ENCODE data around the gene CTDSPL. TPM values are rescaled to one million over a fixed set of nuclear protein-coding genes. Genes with fewer than 3 reads are reported as not detected.
A peak's percentile ranks its signal among the peaks of the same experiment; 100 is the strongest.

CTDSPL gene
- total and polyA plus RNA-seq, 4 donors = 8.4 to 17.2 (median 14.2) TPM

DNA sequence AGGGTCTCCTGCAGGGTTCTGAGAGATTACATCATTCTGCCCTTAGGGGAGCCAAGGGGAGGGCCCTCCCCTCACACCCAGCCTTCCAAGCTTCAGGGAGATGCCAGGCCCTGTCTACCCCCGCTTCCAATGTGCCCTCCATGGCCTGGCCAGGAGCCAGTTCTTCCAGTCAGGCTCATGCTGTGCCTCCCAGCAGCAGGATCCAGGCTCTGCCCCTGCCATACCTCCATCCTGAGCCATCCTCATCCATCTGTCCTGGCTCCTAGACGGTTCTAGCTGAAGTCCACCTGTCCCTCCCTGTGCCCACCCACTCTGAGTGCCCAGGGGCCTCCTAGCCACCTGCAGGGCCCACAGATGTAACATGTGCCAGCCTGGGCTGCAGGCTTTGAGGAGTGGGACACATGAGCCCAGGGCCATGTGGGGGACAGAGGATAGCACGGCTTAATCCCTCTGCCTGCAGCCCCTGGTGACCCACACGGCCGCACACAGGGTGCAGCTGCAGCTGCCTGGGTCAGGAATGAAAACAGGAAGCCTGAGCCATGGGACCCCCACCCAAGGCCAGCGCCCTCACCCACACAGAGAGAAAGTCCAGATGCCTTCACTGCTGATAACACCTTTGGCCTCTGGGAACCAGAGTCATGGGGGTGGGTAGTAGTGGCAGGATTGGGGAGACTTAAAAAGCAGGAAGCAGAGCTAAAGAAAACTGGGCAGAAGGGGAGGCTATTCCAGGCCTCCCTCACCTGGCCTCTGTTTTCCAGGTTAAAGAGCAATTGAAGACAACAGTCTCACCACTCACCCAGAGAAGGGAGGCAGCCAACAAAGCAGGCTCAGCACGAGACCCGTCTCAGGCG is 156.0 kb downstream of the CTDSPL start (continued):
- TF ChIP-seq CTCF (IDR thresholded peaks at IDR 0.05; ENCODE audit: low read depth, low read length, missing input control) (no peak), HNF4G (IDR thresholded peaks at IDR 0.05) (no peak), ATF3 (IDR thresholded peaks at IDR 0.05) (no peak), MAX (IDR thresholded peaks at IDR 0.05) (no peak), RAD21 (IDR thresholded peaks at IDR 0.05) (no peak), TAF1 (conservative IDR thresholded peaks at IDR 0.05) (no peak), SP1 (IDR thresholded peaks at IDR 0.05) (no peak), EGR1 (IDR thresholded peaks at IDR 0.05; ENCODE audit: low read depth in 2 of 2) (no peak), FOXA2 (IDR thresholded peaks at IDR 0.05) (no peak)

GRCh38 chr3:38018296-38019266 is 156.9 kb downstream of the CTDSPL start:
- peaks cover 4 to 19% (median 13%) of the 10 kb centered on the region in 4 donors for H3K36me3 ChIP-seq (ENCODE audit: control insufficient read depth in 4 of 4, insufficient read depth in 3 of 4, low read depth in 1 of 4, low read length in 3 of 4)
- H3K9me3 ChIP-seq (ENCODE audit: control insufficient read depth in 4 of 4, low read length in 3 of 4) = peaks cover 0 to 2% (median 0%) of the 10 kb centered on the region in 4 donors
- peaks cover 0 to 11% (median 4%) of the 10 kb centered on the region in 4 donors for H3K4me1 ChIP-seq (ENCODE audit: control insufficient read depth in 4 of 4, insufficient read depth in 4 of 4, low read length in 3 of 4)
- DNase-seq (ENCODE audit: low spot score) = no peak
- no peak overlapping the region for H3K9ac ChIP-seq (ENCODE audit: low read depth in 1 of 2, low read length in 2 of 2)
- TF ChIP-seq REST (IDR thresholded peaks at IDR 0.05) = no peak
- no peak for TF ChIP-seq CTCF (IDR thresholded peaks at IDR 0.05; ENCODE audit: low read depth, low read length, missing input control)
- TF ChIP-seq JUND (IDR thresholded peaks at IDR 0.05) = no peak
- no peak for TF ChIP-seq RXRA (IDR thresholded peaks at IDR 0.05)
- TF ChIP-seq HNF4G (IDR thresholded peaks at IDR 0.05) = no peak
- TF ChIP-seq FOXA1 (IDR thresholded peaks at IDR 0.05) = no peak
- H3K4me3 ChIP-seq (ENCODE audit: low read depth in 1 of 3, low read length in 3 of 3) = no peak overlapping the region
- no peaks in the 10 kb centered on the region for H3K27me3 ChIP-seq (ENCODE audit: control insufficient read depth in 4 of 4, insufficient read depth in 4 of 4, low read length in 3 of 4)
- peak overlapping the region in 1 of 2 donors; percentile 9 for H3K27ac ChIP-seq (ENCODE audit: low read depth in 1 of 2, low read length in 2 of 2)
- WGBS = 86% methylated on average over 13 of the region's 13 CpGs
